GM18526 (cell line): ENCODE data around the gene MRGPRX3.

Experiments
- POLR2A ChIP-seq: IDR thresholded peaks from 3 replicates; pipeline ENCODE4 v1.6.1; 2011; ENCODE audit not compliant: insufficient read length; ENCODE audit errors: extremely low read depth

MRGPRX3 gene

DNA sequence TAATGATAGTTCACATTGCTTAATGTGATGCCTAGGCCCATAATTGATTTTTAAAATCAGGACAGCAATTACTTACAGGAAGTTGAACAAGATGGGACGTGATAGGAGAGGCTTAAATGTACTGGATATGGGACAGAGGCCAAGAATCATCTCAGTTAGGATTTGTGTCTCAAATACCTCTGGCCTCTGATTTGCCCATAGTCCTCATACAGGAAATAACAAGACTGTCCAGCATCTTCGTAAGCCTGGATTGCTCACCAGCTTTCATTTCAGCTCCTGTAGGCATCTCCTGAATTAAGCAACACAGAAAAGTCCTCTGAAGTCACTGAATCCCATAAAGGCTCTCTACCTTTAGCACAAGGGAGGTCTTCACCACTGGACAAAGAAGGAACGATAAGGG lies at the start of gene MRGPRX3:
MRGPRX3 (plus strand) TSS at position 231 of the 400 bp plus-strand sequence. CDS start 4,632 bp downstream, outside the sequence.
- TF ChIP-seq POLR2A: no peak

DNA sequence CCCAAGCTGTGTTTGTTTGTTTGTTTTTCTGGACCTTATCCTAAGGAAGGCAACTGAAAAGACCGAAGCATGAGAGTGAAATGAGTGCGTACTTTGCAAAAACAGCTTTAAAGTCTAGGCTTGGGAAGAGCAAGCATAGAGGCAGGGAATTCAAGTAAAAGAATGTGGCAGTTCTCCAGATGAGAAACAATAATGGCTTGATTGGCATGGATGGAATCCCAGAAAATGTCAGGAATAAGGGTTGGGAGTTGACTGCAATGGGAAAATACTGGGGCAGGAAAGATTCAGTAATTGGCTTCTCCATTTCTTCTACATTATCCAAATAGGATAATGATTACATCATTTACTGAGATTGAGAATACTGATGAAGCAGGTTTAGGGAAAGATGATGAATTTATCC lies 44.0 kb upstream of the MRGPRX3 start:
- TF ChIP-seq POLR2A: no peak

DNA sequence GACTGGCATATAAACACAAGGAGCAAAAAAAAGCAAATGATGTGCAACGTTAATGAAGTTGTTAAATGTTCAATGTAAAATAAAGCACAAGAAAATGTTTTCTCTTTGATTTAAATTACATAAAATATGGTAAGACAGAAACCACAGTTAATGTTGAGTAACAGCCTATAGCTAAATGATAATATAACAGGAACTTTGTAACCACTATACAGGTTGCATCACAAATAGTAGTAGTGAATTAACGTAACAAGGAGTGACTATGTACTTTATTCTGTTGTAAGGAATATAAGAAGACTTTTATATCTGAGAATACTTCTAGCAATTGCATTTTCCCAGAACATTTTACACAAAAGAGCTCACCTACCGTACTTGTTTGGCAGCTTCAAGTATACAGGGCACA lies 43.4 kb upstream of the MRGPRX3 start:
- TF ChIP-seq POLR2A: no peak

DNA sequence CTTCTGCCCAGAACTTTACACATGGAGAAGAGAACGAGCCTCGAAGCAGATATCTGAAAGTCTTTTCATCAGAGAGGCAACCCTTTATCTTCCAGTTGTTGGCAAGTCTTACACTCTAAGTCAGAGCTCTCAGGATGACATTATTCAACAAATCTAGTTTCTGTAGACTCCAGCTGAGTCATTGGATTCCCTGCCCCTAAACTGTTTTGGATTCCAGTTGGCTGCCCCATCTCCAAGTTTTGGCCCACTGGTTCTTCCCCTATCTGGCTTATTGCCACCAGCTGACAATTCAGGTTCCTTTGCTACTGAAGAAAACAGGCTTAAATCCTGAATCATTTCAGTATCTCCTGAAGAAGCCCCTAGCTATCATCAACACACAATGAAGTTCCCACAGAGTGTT lies 40.6 kb upstream of the MRGPRX3 start:
- TF ChIP-seq POLR2A: no peak

DNA sequence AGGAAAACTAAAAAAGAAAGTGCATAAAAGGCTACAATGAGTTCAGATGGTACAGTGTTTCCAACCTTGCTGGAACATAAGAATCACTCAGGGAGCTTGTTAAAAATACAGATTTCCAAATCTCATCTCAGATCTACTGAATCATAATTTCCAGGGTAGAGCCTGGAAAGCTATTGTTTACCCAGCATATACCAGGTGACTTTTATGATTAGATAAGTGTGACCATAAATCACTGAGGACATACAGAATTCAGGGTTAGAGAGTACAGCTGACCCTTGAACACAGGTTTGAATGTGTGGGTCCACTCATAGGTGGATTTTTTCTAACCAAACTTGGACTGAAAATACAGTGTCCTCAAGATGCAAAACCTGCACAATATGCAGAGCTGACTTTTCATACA lies 38.4 kb upstream of the MRGPRX3 start:
- no peak for TF ChIP-seq POLR2A

DNA sequence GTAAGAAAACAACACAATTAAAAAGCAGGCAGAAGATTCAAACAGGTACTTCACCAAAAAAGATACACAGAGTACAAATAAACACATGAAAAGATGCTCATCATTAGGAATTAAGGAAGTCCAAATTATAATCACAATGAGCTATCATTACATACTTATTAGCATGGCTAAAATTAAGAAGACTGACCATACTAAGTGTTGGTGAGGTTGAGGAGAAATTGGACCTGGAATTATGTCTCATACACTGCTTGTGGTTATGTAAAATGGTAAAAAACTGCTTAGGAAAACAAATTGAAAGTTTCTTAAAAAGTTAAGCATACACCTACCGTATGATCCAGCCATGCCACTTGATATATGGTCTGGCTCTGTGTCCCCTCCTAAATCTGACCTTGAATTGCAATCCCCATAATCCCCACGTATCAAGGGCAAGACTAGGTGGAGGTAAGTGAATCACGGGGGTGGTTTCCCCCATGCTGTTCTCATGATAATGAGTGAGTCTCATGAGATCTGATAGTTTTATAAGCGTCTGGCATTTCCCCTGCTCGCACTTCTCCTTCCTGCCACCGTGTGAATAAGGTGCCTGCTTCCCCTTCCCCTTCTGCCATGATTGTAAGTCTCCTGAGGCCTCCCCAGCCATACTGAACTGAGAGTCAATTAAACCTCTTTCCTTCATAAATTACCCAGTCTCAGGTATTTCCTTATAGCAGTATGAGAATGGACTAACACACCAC lies 31.3 kb upstream of the MRGPRX3 start:
- no peak for TF ChIP-seq POLR2A

DNA sequence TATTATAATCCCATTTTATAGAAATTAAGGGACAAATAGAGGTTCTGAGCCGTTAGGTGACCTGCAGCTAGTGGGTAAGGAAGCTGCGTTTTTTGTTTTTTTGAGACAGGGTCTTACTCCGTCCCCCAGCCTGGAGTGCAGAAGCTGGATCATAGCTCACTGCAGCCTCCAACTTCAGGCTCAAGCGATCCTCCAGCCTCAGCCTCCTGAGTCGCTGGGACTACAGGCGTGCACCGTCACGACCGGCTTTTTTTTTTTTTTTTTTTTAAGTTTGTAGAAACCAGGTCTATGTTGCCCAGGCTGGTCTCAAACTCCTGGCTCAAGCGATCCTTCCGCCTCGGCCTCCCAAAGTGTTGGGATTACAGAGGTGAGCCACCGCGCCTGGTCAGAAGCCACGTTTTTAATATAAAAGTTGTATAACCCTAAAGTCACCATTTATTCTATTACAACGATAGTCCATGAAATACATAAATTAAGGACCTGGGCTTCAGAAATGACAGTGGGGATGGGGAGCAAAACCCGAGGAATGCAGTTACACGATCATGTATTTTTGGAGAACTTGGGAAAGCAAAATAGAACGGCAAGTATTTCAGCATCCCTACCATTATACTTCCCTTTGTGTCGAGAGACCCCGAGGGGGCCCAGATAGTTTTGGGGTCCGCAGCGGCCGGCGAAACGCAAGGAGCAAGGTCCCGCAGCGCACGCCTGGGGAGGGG lies 27.1 kb upstream of the MRGPRX3 start:
- TF ChIP-seq POLR2A: no peak

DNA sequence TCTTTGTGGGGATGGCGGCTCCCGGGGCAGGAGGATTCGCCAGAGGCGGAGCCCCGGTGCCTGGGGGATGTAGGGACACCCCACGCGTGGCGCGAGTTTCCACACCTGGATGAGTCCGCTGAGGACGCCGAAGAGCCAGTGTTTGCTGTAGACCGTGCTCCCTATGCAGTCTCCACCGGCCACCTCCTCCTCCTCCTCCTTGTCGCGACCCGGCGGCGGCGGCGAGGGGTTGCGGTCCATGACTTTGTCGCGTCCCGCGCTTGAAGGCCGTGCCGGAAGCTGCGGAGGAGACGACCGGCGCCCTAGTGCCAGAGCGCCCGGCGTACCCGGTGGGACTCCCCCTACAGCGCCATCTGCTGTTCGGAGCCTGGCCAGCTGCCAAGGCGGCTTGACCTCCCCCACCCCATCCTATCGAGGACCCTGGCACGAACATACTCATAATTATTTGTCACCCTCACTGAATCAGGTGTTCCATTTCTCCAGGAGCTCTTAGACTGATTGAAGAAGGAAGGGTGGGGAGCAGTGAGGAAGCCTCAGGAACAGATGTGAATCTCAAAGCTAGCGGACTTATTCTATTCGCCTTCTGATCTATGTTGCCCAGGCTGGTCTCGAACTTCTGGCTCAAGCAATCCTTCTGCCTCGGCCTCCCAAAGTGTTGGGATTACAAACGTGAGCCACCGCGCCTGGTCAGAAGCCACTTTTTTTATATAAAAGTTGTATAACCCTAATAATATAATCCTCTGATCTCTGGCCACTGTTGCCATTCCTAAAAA lies 26.4 kb upstream of the MRGPRX3 start, which contains the start of gene SAAL1:
SAAL1 (minus strand) TSS at position 281 of the 773 bp plus-strand sequence; CDS start at position 240, 41 bp downstream.
- TF ChIP-seq POLR2A: peak; percentile 89

DNA sequence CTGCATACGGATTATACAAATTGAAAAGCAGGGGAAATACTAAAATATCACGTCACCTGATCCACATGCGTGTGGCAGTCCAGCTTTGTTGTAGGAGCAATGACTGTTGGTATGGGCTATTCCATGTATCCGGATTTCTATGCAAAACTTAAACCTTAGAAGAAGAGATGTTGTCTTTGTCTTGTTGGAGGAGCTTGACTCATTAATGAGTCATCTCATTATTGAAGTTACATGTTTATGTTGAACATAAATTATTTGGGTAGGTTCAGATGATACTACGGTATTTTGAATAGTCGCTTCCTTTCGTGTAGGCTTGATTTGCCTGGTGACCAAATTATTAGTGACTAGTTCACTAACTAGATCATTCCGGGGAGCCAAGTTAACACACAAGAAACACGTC lies 25.7 kb upstream of the MRGPRX3 start:
- no peak for TF ChIP-seq POLR2A

DNA sequence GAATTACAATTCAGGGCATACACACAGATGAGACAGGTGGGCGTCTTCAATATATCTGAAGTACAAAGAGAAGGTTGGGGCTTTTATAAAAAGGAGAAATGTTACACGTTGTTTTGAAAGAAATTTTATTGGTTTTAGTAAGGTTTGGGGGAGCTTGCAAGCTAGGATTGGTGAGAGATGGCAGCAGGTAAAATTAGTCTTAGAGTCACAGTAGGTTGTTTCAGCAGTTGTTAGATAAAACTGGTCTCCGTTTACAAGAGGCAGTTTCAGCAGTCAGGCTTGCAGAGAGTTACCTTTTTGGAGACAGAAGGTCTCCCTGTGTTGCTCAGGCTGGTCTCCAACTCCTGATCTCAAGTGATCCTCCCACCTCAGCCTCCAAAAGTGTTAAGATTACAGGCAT lies 24.1 kb upstream of the MRGPRX3 start:
- no peak for TF ChIP-seq POLR2A

DNA sequence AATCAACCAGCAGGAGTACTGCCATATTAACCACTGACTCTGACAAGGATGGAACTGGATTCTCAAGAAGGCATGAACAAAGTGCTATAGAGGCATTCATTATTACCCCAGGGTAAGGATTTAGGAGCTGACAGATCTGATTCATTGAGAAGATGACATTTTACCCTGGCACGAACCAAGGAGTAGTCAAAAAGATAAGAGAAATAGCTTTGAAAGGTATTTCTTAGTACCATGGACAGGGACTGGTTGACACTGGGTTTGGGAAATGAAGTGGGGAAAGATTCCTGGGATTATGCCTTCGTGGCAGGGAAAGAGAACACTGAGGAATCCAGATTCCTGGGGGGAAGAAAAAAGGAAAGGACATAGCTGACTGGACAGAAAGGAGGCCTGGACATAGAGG lies 21.4 kb upstream of the MRGPRX3 start:
- no peak for TF ChIP-seq POLR2A

DNA sequence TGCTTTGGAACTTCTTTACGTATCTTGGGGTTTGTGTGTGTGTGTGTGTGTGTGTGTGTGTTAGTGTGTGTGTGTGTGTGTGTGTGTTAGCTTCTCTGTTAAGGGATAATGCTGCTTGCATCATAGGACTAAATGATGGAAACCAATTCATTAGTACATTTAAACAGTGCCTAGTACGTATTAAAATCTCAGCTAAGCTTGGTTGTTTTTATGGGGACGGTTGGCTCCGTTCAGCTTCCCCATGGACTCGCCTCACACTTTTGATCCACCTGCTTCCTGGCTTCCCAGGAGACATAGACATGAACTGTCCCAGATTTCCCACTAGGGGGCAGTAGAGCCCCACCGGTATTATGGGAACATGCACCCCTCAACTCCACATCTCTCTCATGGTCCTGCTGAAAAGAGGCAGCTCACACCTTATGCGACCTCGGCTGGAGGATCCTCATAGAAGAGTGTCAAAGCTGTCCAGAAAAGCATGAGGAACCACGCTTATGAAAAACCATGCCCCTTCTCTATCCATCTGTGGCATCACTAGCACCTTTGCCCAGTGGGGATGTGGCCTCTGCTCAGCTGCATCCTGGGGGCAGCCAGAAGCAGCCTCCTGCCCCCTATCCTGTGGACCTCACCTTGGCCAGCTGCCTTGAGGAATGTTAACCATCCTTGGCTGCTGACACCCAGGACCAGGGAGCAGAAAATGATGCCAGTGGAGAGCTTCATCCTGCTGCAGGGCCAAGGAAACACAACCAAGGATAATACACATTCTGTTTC lies 16.8 kb upstream of the MRGPRX3 start:
- TF ChIP-seq POLR2A: no peak

DNA sequence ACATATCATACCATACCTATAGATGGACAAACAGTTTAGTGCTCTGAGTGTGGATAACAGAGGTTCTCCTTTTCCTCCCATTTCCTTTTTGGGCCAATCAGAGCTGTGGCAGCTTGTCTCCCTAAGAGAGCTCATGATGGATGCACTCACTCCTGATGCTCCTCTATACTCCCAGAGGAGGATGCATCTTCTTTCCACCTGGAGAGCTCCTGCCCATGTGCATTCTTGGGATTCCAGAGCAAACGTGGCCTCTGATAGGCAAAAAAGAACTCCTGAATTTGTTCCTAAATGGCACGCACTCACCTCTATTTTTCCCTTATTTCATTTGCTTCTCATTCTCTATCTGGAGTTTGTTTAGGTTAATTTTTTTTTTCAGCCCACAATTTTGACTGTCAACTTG lies 2.9 kb downstream of the MRGPRX3 start:
- no peak for TF ChIP-seq POLR2A

DNA sequence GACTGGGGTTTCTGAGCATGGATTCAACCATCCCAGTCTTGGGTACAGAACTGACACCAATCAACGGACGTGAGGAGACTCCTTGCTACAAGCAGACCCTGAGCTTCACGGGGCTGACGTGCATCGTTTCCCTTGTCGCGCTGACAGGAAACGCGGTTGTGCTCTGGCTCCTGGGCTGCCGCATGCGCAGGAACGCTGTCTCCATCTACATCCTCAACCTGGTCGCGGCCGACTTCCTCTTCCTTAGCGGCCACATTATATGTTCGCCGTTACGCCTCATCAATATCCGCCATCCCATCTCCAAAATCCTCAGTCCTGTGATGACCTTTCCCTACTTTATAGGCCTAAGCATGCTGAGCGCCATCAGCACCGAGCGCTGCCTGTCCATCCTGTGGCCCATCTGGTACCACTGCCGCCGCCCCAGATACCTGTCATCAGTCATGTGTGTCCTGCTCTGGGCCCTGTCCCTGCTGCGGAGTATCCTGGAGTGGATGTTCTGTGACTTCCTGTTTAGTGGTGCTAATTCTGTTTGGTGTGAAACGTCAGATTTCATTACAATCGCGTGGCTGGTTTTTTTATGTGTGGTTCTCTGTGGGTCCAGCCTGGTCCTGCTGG lies 4.9 kb downstream of the MRGPRX3 start:
- no peak for TF ChIP-seq POLR2A

DNA sequence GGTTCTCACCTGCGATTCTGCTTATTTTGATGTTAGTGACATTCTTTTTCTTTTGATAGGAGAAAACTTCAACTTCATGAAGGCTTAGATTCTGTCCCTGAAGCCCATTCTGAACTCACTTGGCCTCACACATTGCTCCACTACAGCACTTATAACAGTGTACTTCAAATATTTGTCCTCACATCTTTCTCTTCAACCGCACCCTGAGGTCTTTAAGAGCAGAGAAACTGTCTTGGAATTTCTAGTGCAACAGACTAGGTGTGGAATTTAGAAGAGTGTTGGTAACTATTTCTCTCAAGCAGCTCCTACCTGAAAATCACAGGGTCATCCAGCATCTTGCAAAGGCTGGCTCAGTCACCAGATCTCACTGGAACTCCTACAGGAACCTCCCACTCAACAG lies 7.8 kb downstream of the MRGPRX3 start:
- TF ChIP-seq POLR2A: no peak
